Ishikawa (cell line): ENCODE data around the gene NCK2.

Experiments used
- CREB1 ChIP-seq: IDR thresholded peaks from 2 replicates; pipeline ENCODE4 v1.6.1; 2012; ENCODE audit warnings: low read depth
- EP300 ChIP-seq: IDR thresholded peaks from 2 replicates; pipeline ENCODE4 v1.6.1; 2012; ENCODE audit warnings: borderline replicate concordance
- FOXM1 ChIP-seq: IDR thresholded peaks from 2 replicates; pipeline ENCODE4 v1.6.1; 2012; ENCODE audit warnings: low read depth, borderline replicate concordance
- MAX ChIP-seq: IDR thresholded peaks from 2 replicates; pipeline ENCODE4 v1.6.1; 2012
- TAF1 ChIP-seq: IDR thresholded peaks from 2 replicates; pipeline ENCODE4 v1.6.1; 2012; ENCODE audit warnings: low read depth, mild to moderate bottlenecking
- TEAD4 ChIP-seq: IDR thresholded peaks from 2 replicates; pipeline ENCODE4 v1.6.1; 2012
- TF ChIP-seq, protein P1 (sequence below): IDR thresholded peaks from 2 replicates; pipeline ENCODE4 v1.6.1; 2012; ENCODE audit warnings: low read depth, mild to moderate bottlenecking

DNA sequence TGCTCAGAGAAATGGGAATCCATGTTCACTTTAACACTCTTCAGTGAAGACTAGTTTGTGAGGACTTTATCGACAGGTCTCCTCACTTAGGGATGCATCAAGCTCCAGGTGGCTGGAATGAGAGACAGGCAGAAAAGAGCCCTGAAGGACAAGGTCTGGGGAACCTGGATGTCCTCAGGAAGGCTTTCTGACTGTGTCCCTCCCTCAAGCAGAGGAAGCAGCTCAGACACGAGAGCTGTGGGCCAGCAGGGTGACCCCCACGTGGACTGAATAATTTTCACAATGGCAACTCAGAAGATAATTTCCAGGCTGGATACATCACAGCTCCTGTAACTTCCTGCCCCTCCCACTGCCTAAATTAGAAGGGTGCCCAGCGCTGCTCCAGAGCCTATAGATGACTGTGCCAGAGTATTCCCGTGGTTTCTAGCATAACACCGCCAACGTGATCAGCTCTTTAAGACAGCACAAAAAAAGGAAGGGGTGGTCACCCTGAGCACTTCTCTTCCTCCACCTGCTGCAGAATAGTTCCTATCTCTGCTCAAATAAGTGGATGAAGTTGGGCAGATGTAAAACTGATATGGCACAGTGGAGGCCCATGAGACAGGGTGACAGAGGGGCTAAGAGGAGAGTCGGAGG, 25.7 kb upstream of the NCK2 start:
- TF ChIP-seq EP300 (no peak), MAX (no peak), CREB1 (no peak), TEAD4 (no peak), FOXM1 (no peak), TAF1 (no peak)
- TF ChIP-seq, protein P1, sequence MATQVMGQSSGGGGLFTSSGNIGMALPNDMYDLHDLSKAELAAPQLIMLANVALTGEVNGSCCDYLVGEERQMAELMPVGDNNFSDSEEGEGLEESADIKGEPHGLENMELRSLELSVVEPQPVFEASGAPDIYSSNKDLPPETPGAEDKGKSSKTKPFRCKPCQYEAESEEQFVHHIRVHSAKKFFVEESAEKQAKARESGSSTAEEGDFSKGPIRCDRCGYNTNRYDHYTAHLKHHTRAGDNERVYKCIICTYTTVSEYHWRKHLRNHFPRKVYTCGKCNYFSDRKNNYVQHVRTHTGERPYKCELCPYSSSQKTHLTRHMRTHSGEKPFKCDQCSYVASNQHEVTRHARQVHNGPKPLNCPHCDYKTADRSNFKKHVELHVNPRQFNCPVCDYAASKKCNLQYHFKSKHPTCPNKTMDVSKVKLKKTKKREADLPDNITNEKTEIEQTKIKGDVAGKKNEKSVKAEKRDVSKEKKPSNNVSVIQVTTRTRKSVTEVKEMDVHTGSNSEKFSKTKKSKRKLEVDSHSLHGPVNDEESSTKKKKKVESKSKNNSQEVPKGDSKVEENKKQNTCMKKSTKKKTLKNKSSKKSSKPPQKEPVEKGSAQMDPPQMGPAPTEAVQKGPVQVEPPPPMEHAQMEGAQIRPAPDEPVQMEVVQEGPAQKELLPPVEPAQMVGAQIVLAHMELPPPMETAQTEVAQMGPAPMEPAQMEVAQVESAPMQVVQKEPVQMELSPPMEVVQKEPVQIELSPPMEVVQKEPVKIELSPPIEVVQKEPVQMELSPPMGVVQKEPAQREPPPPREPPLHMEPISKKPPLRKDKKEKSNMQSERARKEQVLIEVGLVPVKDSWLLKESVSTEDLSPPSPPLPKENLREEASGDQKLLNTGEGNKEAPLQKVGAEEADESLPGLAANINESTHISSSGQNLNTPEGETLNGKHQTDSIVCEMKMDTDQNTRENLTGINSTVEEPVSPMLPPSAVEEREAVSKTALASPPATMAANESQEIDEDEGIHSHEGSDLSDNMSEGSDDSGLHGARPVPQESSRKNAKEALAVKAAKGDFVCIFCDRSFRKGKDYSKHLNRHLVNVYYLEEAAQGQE = no peak
